ENCODE results near the gene TMEM248.
"Not testable (repeated sequence)": the region's sequence is repeated elsewhere in the genome, so short reads cannot be mapped to it uniquely, and the experiment has no call there.

The TMEM248 gene

DNA sequence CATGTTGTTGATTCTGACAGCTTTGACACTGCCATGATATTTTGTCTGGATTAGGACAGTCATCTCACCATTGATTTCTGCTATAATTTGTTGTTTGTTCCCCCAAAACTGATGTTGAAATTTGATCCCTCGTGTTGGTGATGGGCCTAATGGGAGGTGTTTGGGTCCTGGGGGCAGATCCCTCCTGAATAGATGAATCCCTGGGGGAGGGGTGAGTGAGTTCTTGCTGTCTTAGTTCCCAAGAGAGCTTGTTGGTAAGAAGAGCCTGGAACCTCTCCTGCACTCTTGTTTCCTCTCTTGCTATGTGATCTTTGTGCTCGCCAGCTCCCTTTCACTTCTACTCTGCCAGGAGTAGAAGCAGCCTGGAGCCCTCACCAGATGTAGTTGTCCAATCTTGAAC lies 83.1 kb downstream of the TMEM248 start:
- not testable (repeated sequence) for DNase-seq (ENCODE audit: low read depth)

DNA sequence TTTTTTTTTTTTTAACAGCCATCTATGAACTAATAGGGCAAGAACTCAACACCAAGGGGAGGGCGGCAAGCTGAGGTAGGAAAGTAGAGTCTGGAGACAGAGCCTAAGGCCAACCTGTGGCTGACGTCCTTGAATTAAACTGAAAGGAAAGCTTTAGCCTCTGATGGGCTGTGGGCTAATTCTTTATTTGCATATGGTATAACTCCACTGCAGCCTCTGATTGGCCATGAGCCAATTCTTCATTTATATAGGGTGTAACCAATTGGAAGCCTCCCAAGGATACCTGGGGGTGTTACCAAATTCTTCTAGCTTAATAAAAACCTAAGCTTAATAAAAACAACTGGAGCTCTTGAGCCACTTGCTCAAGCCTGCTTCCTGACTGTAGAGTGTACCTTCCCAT lies 85.9 kb downstream of the TMEM248 start:
- DNase-seq (ENCODE audit: low read depth) = no peak

Data from GM04503 (cell line).